ENCODE data around the gene JMJD8.

Gene JMJD8

GRCh38 chr16:658679-659571 lies 25.2 kb downstream of the JMJD8 start:
- DNase-seq, result no peak

DNA sequence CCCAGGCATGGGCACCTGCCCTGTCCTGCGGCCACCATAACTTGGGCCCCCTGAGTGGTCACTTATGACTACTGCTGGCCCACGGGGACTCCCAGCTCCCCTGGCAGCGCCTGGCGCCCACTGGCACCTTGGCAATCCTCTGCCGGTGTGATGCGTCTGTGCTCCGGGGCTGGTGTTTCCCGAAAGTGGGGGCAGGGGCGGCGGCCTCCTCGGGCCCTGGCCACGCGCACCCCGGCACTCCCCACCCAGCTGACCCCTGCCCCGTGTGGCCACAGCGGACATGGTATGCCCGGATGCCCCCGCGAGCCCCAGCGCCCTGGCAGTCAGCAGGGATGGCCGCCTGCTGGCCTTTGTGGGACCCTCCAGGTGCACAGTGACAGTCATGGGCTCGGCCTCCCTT lies 26.6 kb downstream of the JMJD8 start:
- no peak for DNase-seq

DNA sequence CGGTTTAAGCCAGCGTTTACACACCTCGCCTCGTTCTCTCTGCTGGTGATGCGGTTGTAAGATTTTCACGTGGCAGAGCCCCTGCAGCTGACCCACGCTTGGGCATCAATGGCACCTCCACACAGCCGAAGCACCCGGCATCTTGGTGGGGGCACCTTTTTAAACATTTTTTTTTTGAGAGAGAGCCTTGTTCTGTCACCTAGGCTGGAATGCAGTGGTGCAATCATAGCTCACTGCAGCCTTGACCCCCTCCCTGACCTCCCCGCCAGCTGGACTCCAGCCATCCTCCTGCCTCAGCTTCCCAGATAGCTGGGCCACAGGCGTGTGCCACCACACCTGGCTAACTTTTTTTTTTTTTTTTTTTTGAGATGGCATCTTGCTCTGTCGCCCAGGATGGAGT lies 30.1 kb downstream of the JMJD8 start:
- DNase-seq, result no peak

- DNase-seq, result no peak
Measured at GRCh38 chr16:652454-653305, 31.5 kb downstream of the JMJD8 start.

DNA sequence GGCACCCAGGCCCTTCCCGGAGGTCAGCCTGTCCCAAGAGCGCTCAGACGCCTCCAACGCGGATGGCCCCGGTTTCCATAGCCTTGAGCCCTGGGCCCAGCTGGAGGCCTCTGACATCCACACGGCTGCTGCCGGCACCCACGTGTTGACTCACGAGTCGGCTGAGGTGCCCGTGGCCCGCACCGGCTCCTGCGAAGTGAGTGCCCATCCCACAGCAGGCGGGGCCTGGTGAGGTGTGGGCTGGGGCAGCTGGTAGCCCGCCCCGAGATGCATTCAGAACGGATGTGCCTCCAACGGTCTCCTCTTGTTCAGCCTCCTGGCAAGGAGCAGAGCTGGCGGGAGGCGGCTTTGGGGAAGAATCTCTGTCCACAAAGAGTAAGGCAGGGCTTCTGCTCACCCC lies 32.3 kb downstream of the JMJD8 start:
- peak; percentile 80 for DNase-seq

DNA sequence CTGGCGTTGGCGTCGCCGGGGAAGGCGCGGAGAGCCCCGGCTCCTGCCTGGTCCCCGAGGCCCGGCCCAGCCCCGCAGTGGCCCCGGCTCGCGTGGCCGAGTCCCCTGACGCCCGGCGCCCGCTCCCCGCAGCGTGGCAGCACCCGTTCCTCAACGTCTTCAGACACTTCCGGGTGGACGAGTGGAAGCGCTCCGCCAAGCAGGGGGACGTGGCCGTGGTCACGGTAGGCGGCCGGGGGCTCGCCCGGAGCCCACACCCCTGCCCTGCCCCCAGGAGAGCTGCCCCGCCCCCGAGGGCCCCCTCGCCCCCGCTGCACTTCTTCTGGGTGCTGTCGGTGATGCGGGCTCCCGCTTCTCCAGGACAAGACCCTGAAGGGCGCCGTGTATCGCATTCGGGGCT lies 34.5 kb downstream of the JMJD8 start:
- DNase-seq, result no peak

- DNase-seq, result peak; percentile 88
Measured at GRCh38 chr16:648781-649589, 35.1 kb downstream of the JMJD8 start, which contains the start of gene WDR90. TSS of gene WDR90 (plus strand) at chr16:649365. CDS start at chr16:649417, 52 bp downstream.

DNA sequence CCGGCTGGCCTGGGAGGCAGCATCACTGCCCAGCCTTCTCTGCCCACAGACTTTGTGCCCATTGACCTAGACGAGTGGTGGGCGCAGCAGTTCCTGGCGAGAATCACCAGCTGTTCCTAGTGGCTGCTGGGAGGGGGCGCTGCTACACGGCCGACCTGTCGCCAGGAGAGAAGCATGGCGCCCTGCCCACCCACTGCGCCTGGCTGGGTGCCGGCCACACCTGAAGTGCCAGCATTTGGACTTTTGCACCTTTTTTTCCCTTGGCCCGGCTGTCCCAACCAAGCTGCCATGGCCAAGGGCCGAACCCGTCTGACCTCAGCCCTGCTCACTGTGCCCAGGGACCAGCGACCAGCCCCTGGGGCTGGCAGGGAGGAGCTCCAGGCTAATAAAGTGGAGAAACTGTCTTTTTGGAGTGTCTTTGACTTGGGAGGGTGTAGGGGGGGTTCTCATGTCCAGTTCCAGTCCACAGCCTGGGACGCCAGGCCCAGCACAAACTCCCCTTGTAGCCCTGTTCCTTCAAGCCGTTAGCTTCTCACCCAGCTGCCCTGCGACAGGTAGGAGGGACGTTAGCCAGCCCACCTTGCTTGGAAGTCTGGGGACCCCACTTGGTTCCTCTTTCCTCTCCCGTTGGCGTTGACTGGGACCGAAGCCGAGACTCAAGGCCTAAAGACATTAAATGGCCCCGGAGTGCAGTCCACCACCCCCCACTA lies 35.9 kb downstream of the JMJD8 start:
- no peak for DNase-seq

- DNase-seq, result no peak
Measured at GRCh38 chr16:647173-647902, 36.8 kb downstream of the JMJD8 start.

DNA sequence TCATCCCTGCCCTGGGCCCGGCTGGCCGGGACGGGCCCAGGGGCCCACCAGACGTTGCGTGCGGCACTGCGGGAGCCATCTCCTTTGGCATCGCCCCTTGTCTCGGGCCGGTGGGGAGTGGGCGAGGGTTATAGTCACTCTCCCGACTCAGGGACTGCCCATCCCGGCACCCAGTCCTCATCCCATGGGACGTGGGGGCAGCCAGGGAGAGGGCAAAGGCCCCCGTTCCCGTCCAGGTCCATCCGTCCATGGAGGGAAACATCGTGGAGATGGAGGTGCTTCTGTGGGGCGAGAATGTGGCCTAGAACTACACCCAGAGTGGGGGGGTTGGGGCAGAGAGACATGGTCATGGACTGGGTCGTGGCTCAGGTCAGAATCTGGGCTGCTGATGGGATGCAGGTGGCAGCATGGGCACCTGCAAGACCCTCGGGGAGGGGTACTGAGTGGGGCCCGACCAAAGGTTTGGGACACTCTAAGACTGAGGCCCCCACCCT lies 37.4 kb downstream of the JMJD8 start:
- no peak for DNase-seq

DNA sequence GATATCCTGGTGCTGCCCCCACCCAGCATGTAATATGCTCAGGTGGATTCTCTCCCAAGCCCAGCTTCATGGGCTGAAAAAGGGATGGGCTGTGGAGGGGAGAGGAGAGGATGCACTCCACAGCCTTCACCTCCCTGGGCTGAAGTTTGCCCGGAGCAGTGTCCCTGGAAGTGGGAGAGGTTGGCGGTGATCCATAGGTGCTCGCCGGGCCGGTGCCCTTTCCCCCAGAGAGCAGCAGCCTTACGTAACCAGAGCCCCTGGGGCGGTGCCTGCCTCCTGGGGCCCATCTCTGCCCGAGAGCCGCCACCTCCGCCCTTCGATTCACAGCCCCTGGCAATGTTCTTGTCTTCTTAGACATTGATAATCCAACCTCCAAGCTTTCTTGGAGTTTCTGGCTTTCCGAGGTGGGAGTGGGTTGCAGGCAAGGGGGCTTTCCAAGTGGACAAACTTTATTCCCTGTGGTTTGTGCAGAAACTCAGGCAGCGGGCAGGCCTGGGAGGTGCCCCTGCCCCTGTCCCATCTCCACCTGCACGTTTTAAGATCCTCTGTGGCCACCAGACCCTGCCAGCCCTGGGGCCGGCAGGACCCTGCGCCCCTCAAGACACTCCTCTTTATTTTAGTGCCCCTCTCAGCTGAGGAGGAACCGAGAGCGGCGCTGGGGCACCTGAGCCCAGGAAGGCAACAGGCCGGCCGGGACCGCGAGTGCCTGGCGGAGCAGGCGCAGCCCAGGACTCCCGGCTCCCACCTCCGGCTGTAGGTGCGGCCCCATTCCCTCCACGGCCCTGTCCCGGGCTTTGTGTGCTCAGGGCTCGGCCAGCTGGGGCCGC lies 38.1 kb downstream of the JMJD8 start:
- DNase-seq, result no peak

- DNase-seq, result no peak
Measured at GRCh38 chr16:644556-644955, 39.6 kb downstream of the JMJD8 start.

DNA sequence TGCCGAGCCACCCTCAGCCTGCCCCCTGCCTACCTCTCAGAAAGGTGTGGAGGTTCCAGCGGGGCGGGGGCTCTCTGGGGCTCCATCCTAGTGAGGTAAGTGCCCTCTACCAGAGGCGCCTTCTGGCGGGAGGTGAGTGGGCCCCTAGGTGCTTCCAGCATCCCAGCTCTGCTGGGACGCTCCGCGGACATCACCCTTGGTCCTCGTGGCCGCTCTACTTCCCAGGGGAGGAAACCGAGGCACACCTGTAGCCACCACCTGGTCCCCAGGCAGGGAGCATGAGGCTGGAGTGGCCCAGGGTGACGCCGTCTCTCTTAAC lies 41.1 kb downstream of the JMJD8 start:
- no peak for DNase-seq

DNA sequence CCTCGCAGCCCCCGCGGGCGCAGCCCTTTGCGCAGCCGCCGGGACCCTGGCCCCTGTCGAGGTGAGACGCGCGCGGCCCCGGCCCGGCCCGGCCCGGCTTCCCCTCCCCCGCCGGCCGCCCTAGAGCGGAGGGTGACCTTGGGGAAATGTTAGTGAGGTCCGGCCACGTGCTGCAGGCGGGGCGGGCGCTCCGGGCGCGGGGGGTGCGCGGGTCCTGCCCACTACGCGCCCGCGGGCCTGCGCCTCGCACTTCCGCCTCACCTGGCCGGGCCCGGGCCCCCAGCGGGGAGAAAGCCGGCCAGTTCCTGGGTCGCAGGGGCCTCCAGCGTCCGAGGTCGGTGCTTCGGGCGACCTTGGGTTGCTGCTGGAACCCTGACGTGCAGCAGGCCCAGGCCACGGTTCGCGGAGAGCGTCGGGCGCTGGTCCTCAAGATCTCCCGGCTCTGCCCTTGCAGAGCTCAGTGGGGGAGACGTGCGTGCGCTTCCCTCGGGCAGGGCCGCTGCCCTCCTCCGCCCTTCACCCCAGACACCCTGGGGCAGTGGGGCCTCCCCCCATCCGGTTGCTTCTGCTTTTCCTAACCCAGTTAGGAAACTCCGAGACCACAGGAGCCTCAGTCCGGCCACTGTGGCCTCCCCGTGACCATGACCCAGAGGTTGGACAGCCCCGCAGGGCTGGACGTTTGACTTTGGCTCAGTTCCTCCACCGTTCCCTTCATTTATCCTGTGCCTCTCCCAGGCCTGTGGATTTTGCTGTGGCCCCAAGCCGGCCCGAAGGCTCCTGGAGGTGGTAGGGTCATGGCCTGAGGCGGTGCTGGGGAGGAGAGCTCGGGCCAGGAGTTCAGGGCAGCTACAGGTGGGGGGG lies 41.7 kb downstream of the JMJD8 start:
- DNase-seq, result peak; percentile 7

GRCh38 chr16:641326-642188 lies 42.6 kb downstream of the JMJD8 start, which contains the start of gene MCRIP2:
TSS of gene MCRIP2 (plus strand) at chr16:641828. CDS start at chr16:641992, 164 bp downstream.
- DNase-seq, result peak; percentile 76

- no peak for DNase-seq
Measured at GRCh38 chr16:640614-641013, 43.5 kb downstream of the JMJD8 start.

- no peak for DNase-seq
Measured at GRCh38 chr16:638836-639235, 45.3 kb downstream of the JMJD8 start.

DNA sequence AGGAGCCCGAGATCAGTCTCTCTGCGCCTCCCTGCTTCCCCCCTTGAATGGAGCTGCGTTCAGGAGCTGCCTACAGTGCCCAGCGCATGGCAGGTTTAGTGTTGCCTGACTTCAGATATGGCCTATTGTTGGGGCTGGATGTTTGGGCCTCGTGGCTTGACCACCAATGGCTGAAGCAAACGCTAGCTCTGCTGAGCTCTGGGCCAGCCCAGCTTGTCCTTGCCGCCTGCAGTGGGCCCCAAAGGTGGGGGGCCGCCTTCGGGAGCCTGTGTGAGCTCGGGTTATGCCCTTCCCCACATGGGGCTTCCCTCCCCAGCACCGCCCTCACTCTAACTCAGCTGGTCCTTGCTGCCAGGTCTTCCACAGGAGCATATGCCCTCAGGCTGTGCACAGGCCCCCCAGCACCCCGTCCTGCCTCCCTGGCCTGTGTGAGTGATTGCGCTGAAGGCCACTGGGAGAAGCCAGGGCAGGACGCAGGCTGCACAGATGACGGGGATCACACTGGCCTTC lies 46.0 kb downstream of the JMJD8 start:
- DNase-seq, result no peak
